SK-N-MC (cell line): ENCODE results near the gene CHD1L.
"Not testable (repeated sequence)": the region's sequence is repeated elsewhere in the genome, so short reads cannot be mapped to it uniquely, and the experiment has no call there.

Experiments used
- DNase-seq: peaks from one replicate; pipeline ENCODE4 v3.0.0-alpha.2; 2011; ENCODE audit warnings: low read depth, low spot score
- H3K27ac ChIP-seq: fragments of 200-600 bp; sonication (generic); 2 replicates; pipeline ENCODE4 v1.5.1; 2016; ENCODE audit warnings: mixed run types
- H3K36me3 ChIP-seq: fragments of 200-600 bp; sonication (generic); 2 replicates; pipeline ENCODE4 v1.6.1; 2017; ENCODE audit warnings: antibody characterized with exemption, low read length, mixed read lengths; ENCODE audit not compliant: insufficient read depth
- H3K4me3 ChIP-seq: fragments of 200-600 bp; sonication (generic); 2 replicates; pipeline ENCODE4 v1.5.1; 2016
- H3K9ac ChIP-seq: fragments of 200-600 bp; sonication (generic); 2 replicates; pipeline ENCODE4 v1.8.0; 2017; ENCODE audit warnings: mixed run types, mixed read lengths; ENCODE audit not compliant: insufficient read length
- H3K9me3 ChIP-seq: fragments of 200-600 bp; sonication (generic); 2 replicates; pipeline ENCODE4 v1.6.1; 2017; ENCODE audit warnings: low read depth, mild to moderate bottlenecking, antibody characterized with exemption, low read length, moderate library complexity, mixed read lengths
- EZH2 ChIP-seq: fragments of 200-600 bp; sonication (generic); IDR thresholded peaks from one replicate; pipeline ENCODE4 v1.6.1; 2017; ENCODE audit warnings: antibody characterized with exemption
- FOXP2 ChIP-seq: optimal IDR thresholded peaks from 2 replicates; pipeline ENCODE3; 2011; ENCODE audit warnings: mild to moderate bottlenecking, moderate library complexity; ENCODE audit not compliant: insufficient read depth; ENCODE audit errors: extremely low read length, control extremely low read depth
- POLR2AphosphoS5 ChIP-seq: IDR thresholded peaks from 2 replicates; pipeline ENCODE4 v1.6.1; 2012; ENCODE audit warnings: mild to moderate bottlenecking, low read depth, low read length, borderline replicate concordance

The CHD1L gene

GRCh38 chr1:147272042-147272441, 29.6 kb downstream of the CHD1L start:
- no peak overlapping the region for H3K9ac ChIP-seq
- H3K36me3 ChIP-seq: peaks cover 45% of the 10 kb centered on the region
- H3K4me3 ChIP-seq: no peak overlapping the region
- H3K27ac ChIP-seq: no peak overlapping the region
- TF ChIP-seq POLR2AphosphoS5 (no peak), FOXP2 (no peak), EZH2 (no peak)
- DNase-seq: no peak
- no peaks in the 10 kb centered on the region for H3K9me3 ChIP-seq

GRCh38 chr1:147273409-147274336, 31.2 kb downstream of the CHD1L start:
- H3K4me3 ChIP-seq: peak overlapping the region; percentile 49
- H3K27ac ChIP-seq: peak overlapping the region; percentile 70
- no peaks in the 10 kb centered on the region for H3K9me3 ChIP-seq
- H3K9ac ChIP-seq: peak overlapping the region; percentile 48
- peaks cover 46% of the 10 kb centered on the region for H3K36me3 ChIP-seq
- TF ChIP-seq POLR2AphosphoS5 (no peak), EZH2 (no peak), FOXP2 (no peak)
- peak; percentile 62 for DNase-seq

GRCh38 chr1:147281950-147282349, 39.5 kb downstream of the CHD1L start:
- peaks cover 67% of the 10 kb centered on the region for H3K36me3 ChIP-seq

GRCh38 chr1:147283011-147283410, 40.5 kb downstream of the CHD1L start:
- Histone ChIP-seq H3K9ac (no peak overlapping the region), H3K4me3 (no peak overlapping the region), H3K36me3 (peaks cover 69% of the 10 kb centered on the region), H3K9me3 (no peaks in the 10 kb centered on the region), H3K27ac (no peak overlapping the region)
- TF ChIP-seq POLR2AphosphoS5: no peak
- no peak for TF ChIP-seq FOXP2
- TF ChIP-seq EZH2: no peak
- no peak for DNase-seq

More at GRCh38 chr1:147281950-147282349, 39.5 kb downstream of the CHD1L start:
- Histone ChIP-seq H3K27ac (no peak overlapping the region), H3K9me3 (no peaks in the 10 kb centered on the region), H3K4me3 (no peak overlapping the region), H3K9ac (no peak overlapping the region)
- TF ChIP-seq POLR2AphosphoS5 (no peak), FOXP2 (no peak), EZH2 (no peak)
- no peak for DNase-seq

- no peak for DNase-seq
- Histone ChIP-seq H3K4me3 (no peak overlapping the region), H3K9me3 (no peaks in the 10 kb centered on the region), H3K27ac (no peak overlapping the region), H3K9ac (no peak overlapping the region), H3K36me3 (peaks cover 86% of the 10 kb centered on the region)
- TF ChIP-seq EZH2 (no peak), FOXP2 (no peak), POLR2AphosphoS5 (no peak)
Observed at GRCh38 chr1:147287133-147287865, 44.8 kb downstream of the CHD1L start.

GRCh38 chr1:147292012-147292411, 49.5 kb downstream of the CHD1L start:
- no peak overlapping the region for H3K4me3 ChIP-seq

GRCh38 chr1:147292631-147293251, 50.3 kb downstream of the CHD1L start:
- TF ChIP-seq EZH2: no peak
- no peak for TF ChIP-seq FOXP2
- TF ChIP-seq POLR2AphosphoS5: no peak
- H3K9ac ChIP-seq: no peak overlapping the region
- H3K4me3 ChIP-seq: no peak overlapping the region
- H3K9me3 ChIP-seq: no peaks in the 10 kb centered on the region
- no peak for DNase-seq
- no peak overlapping the region for H3K27ac ChIP-seq
- H3K36me3 ChIP-seq: peaks cover 88% of the 10 kb centered on the region

More at GRCh38 chr1:147292012-147292411, 49.5 kb downstream of the CHD1L start:
- peaks cover 94% of the 10 kb centered on the region for H3K36me3 ChIP-seq
- H3K9me3 ChIP-seq: no peaks in the 10 kb centered on the region
- H3K27ac ChIP-seq: no peak overlapping the region
- no peak overlapping the region for H3K9ac ChIP-seq
- no peak for DNase-seq
- TF ChIP-seq FOXP2: no peak
- no peak for TF ChIP-seq POLR2AphosphoS5
- no peak for TF ChIP-seq EZH2

- TF ChIP-seq EZH2 (no peak), FOXP2 (no peak), POLR2AphosphoS5 (no peak)
- Histone ChIP-seq H3K9me3 (peaks cover 3% of the 10 kb centered on the region; the same call in 1 of the 2 replicates), H3K36me3 (peaks cover 47% of the 10 kb centered on the region), H3K9ac (no peak overlapping the region), H3K27ac (no peak overlapping the region), H3K4me3 (no peak overlapping the region)
- no peak for DNase-seq
Observed at GRCh38 chr1:147297438-147297837, 55.0 kb downstream of the CHD1L start.

GRCh38 chr1:147305803-147306202, 63.3 kb downstream of the CHD1L start:
- not testable (repeated sequence) for H3K9me3 ChIP-seq, DNase-seq, H3K4me3 ChIP-seq, H3K9ac ChIP-seq, H3K36me3 ChIP-seq, H3K27ac ChIP-seq
